NOMO-1 treated with DMSO at 0.1 percent for 48 hours (cell line): ENCODE results near the gene ATF7IP.

Experiments
- DNase-seq: peaks from one replicate; lab custom pipeline; 2025; ENCODE audit not compliant: unreplicated experiment; lab: John Stamatoyannopoulos, UW

Gene ATF7IP

DNA sequence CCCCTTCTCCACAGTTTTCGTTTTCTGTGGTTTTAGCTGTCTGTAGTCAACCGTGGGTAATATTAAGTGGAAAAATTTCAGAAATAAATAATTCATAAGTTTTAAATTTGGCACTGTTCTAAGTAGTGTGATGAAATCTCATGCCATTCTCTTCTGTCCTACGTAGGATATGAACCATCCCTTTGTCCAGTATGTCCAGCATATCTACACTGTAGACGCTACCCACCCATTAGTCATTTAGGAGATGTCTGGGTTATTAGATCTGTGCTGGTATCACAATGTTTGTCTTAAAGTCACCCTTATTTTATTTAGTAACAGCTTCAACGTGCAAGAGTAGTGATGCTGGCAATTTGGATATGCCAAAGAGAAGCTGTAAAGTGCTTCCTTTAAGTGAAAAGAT, 44.7 kb downstream of the ATF7IP start:
- DNase-seq: no peak

DNA sequence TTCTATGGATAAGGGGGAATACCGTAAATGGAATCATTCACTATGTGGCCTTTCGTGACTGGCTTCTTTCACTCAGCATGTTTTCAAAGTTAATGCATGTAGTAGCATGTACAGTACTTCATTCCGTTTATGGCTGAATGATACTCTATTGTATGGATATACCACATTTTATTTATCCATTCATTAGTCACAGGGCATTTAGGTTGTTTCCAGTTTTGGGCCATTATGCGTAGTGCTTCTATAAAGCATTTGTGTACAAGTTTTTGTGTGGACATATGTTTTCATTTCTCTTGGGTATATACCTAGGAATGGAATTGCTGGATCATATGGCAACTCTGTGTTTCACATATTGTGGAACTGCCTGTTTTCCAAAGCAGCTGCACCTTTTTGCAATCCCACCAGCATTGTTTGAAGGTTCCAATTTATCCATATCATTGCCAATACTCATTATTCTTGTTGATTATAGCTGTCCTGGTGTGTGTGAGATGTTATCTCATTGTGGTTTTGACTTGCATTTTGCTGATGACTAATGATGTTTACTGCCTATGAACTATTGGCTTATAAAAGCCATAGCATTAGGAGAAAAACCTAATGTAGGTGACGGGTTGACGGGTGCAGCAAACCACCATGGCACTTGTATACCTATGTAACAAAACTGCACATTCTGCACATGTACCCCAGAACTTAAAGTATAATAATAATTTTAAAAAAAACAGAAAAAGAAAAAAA, 45.5 kb downstream of the ATF7IP start:
- DNase-seq: no peak

DNA sequence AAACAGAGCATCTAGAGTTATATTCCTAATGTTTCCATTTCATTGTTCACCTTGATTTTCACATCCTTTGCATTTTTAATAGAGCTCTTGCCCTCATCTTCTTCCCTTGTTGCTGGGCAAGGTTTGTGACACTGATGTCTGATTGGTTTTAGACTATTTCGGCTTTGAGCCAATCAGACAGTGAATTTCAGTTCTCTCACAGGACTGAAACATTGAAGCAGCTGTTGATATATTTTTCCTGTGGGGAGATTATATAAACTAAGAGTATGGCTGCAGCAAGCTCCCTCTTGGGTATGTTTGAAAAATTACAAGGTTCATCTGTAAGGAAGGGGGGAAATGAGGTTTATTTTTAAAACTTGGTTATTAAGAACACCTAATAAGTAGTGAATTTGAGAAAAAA, 51.2 kb downstream of the ATF7IP start:
- peak; percentile 35 for DNase-seq

DNA sequence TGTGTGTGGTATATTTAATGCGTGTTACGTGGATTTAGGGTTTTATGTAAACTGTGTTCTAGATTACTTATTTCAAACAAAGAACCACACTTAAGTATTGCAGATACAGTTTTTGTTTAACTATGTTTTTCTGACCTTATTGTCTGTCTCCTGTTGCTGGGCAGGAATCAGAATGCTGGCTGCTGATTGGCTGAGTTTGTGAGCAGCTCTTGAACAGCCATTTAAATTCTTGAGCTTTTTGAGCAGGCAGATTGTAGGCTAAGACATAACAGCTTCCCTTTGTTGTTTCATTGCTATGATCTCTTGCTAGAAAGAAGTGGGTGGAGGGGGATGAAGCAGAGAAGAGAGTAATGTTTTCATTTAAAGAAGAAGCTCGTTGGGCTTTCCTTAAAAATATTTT, 52.2 kb downstream of the ATF7IP start:
- DNase-seq: no peak

DNA sequence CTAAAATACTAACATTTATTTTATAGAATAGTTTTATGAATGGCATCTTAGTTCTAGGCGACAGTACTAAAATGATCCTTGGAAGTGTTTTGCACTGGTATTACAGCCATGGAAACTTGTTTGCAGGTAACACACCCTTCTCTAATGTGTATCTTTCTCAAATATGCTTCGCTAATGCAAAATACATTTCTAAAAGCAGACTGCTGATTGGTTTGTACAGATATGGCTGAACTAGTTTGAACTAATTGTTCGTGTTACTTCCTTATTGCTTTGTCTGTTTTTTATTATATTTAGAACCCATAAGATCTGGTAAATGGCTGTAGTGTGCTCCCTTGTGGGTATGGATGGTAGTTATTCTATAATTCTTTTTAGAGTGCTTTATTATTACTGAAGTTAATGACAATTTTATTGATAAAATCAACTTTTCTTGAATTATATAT, 53.0 kb downstream of the ATF7IP start:
- DNase-seq: no peak

DNA sequence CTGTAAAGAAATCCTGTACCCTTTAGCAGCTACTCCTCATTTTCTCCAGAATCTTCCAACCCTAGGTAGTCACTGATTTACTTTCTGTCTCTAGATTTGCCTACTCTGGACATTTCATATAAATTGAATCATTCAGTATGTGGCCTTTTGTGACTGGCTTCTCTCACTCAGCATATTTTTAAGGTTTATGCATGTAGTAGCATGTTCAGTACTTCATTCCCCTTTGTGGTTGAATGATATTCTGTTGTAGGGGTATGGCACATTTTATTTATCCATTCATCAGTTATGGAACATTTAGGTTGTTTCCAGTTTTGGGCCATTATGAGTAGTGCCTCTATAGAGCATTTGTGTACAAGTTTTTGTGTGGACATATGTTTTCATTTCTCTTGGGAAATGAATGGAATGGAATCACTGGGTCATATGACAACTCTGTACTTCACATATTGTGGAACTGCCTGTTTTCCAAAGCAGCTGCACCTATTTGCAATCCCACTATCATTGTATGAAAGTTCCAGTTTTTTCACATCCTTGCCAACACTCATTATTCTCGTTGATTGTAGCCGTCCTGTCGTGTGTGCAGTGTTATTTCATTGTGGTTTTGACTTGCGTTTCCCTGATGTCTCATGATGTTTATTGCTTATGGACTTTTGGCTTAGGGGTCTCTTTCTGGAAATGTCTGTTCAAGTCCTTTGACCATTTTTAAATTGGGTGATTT, 57.2 kb downstream of the ATF7IP start:
- DNase-seq: no peak

DNA sequence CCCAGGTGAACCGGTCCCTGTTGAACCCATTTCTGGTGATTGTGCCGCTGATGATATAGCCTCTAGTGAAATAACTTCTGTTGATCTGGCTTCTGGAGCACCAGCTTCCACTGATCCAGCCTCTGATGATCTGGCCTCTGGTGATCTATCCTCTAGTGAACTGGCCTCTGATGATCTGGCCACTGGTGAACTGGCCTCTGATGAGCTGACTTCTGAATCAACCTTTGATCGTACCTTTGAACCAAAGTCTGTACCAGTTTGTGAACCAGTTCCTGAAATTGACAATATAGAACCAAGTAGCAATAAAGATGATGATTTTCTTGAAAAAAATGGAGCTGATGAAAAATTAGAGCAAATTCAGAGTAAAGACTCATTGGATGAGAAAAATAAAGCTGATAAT, 59.1 kb downstream of the ATF7IP start:
- DNase-seq: no peak

DNA sequence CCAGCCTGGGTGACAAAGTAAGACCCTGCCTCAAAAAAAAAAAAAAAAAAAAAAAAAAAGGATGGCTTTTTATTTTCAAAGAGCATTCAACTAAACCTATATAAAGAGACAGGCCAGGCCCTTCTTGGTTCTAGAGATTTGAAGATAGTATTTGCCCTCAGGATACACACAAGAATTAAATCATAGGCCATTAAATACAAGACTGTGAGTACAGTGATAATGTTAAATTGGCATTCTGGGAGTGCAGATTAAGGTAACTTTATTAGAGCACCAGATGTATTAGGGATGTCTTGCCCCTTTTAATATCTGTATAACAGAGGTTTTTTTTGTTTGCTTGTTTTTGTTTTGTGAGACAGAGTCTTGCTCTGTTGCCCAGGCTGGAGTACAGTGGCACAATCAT, 61.3 kb downstream of the ATF7IP start:
- no peak for DNase-seq

DNA sequence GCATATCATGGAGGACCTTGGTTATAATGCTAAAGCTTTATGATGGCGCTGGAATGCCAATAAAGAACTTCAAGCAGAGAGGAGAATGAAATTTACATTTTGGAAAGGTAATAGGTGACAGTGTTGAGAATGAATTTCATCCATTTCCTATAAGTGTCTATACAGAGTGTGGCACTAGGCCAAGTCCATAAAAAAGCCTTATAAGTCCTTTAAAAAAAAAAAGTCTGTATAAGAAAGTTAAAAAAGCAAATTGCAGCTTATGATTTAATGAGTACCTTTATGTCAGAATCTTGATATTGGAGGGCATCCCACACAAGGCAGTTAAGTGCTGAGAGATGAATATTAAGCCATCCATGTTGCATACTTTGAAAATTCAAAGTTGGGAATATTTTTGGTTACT, 62.4 kb downstream of the ATF7IP start:
- no peak for DNase-seq

DNA sequence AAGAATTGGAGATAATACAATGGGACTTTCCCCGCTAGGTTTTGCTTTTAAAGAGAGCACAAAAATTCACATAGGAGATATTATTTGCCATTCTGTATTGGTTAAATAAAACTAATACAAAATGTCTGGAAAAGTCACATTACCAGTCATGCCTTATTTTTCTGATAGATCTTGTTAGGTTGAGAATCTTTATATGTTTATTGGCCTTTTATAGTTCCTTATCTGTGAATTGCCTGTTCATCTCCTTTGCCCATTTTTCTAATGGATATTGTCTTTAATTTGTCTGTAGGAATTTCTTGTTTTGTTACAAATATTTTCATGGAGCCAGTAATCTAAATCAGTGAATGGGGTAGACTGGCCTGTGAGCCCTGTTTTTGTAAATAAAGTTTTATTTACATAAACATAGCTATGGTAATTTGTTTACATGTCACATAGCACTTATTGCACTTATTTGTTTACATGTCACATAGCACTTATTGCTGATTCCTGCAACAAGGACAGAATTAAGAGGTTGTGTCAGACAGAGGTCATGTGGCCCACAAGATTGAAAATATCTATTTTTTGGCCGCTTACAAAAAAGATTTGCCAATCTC, 65.0 kb downstream of the ATF7IP start:
- no peak for DNase-seq

DNA sequence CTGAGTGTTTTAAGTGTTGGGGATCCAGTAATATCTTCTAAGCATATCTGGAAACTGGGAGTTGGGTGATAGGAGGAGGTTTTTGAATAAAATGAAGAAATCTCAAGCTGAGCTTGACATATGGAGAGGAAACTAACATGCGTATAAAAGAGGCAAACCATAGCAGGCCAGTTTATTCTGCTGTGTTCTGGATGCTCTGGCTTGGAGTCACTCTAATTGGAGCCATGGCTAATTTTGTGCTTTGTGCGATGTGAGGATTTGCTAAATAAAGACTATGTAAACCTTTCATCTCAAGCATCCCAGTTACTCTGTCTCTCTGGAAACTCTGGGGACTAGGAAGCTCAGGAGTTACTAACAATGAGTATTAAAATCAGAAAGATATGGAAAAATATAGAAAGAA, 66.5 kb downstream of the ATF7IP start:
- no peak for DNase-seq

DNA sequence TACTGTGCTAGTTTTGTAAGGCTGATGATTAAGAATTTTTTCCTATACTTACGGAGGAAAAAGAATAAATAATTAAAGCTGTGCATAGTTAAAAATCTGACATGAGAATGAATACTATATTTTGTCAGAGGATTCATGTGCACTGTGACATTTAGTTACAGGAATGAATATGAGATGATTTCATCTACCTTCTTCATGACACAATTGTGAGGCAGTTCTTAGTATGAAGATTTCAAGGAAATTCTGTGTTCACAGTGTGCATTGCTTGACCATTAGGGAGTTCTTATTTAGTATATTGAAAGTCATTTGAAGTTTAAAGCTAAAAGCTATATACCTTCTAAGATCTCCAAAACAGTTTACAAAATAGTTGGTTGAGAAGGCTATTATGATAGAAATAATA, 70.1 kb downstream of the ATF7IP start:
- DNase-seq: no peak

DNA sequence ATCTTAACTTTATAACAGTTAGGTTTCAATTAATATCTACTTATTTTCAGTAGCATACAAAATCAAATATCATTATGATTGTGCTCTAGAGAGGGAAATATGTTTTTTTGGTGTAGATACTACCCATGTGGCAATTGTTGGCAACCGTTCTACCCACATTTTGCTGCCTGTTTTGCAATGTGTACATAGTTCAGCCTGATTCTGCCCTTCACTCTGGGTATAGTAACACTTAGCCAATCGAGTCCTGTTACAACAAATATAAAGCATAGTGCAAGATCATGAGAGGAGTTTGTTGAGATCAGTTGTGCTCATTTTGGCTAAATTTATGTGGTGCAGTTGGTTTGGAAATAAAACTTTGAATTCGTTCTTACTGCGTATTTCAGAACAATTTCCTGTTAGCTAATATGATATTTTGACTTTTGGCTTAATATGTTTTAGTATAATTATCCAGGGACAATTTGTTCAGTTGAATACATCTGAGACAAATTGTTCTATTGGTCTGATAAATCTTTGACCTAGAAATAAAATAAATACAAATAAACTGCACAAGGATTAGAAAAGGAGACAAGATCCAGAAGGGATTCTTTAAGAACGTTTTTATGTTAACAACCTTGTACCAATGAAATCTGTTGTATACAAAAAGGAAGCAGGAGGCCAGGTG, 76.9 kb downstream of the ATF7IP start:
- peak; percentile 55 for DNase-seq

DNA sequence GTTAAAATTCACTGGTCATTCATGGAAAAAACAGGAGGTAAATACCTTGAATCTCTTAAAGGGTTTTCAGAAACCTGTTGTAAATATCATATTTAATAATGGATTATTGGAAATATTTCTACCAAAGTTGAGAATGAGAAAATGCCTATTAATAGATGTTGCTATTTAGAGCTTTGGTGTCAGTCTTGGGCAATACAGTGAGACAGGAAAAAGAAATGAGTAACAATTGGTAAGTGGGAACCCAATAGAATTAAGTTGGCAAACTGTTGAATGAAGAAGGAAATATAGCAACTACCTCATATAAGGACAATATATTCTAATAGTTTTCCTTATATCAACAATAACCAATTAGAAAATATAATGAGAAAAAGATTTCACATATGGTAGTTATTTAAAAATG, 78.0 kb downstream of the ATF7IP start:
- DNase-seq: peak; percentile 42

DNA sequence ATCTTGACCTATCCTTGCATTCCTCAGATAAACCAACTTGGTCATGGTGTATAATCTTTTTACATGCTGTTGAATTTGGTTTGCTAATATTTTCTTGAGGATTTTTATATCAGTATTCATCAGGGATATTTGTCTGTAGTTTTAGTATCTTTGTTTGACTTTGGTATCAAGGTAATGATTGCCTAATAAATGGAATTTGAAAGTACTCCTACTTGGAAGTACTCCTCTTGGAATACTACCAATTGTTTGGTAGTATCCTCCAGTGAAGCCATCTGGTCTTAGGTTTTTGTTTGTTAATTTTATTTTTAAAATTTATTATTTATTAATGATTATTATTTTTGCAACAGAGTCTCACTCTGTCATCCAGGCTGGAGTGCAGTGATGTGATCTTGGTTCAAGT, 85.0 kb downstream of the ATF7IP start:
- no peak for DNase-seq

DNA sequence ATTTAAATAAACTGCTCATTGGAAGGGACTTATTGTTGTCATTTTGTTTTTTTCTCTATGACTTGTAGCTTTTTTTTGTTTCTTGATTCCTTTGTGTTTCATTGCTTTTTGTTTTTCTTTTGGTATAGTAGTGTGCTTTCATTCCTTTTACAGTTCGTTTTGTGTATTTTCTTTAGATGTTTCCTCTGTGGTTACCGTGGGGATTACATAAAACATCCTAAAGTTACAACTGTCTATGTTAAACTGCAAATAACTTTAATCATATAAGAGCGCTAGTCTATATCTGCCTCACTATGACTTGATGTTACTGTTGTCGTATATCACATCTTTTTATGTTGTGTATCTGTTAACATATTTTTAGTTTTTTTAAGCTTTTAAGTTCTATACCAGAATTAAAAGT, 86.9 kb downstream of the ATF7IP start:
- no peak for DNase-seq

DNA sequence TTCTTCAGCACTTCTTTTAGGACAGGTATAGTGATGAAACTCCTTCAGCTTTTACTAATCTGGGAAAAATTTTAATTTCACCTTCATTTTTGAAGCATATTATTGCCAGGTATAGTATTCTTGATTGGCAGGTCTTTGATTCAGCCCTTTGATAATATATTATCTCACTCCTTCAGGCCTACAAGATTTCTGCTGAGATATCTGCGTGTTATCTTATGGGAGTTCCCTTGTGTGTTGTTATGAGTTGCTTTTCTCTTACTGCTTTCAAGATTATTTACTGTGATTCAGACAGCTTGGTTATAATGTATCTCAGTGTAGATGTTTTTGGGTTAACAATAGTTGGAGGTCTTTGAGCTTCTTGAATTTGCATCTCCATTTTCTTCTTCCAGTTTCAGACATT, 87.4 kb downstream of the ATF7IP start:
- DNase-seq: no peak

DNA sequence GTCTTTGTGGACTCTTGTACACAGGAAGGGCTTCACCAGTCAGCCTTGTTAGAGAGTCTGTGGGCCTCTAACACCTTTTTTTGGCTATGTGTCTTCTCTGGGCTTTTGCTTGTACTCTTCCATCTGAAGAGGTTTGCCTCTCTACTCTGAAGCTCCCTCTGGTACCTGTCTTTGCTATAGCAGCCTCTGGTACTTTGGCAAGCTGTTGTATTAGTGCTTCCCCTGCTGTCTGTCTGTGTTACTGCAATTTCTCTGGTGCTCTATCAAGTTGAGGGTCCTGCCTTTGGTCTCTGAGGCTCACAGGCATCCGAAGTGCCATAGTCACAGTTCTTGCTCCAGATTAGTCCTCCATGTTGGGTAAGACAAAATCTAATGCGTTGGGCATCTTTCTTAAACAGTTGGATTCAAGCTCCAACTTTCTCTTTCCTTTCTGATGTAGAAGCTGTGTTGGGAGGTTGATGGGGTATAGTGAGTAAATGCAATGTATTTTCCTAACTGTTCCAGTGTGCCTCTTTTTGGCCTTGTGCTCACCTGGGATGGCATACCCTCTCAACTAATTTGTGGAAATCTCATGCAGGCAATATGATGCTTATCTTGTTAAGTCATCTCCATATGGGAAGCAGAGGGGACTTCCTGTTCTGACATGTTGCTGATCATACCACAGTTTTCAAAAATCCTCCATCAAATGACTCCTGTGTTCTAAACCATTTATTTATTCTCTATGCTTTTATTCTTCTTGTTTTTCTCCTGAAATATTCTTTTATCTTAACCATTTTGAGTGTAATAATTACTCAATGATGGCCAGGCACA, 88.8 kb downstream of the ATF7IP start:
- DNase-seq: peak; percentile 23

DNA sequence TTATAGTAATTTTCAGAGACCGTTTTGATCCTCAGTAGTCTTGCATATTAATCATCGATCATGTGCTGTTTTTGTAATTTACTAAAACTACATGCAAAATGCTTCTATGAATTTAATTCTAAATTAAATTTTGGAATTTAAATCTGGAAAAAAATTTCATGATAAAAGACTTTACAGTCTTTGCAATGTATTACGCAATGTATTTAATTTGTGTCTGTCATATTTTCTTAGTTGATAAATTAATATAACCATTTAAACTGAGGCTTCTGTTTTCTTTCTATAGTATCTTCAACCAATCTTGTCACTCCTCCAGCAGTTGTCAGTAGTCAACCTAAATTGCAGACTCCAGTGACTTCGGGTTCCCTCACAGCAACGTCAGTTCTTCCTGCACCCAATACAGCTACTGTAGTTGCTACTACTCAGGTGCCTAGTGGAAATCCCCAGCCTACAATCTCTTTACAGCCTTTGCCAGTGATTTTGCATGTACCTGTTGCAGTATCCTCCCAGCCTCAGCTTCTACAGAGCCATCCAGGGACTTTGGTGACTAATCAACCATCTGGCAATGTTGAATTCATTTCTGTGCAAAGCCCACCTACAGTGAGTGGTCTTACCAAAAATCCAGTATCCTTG, 94.8 kb downstream of the ATF7IP start:
- no peak for DNase-seq

DNA sequence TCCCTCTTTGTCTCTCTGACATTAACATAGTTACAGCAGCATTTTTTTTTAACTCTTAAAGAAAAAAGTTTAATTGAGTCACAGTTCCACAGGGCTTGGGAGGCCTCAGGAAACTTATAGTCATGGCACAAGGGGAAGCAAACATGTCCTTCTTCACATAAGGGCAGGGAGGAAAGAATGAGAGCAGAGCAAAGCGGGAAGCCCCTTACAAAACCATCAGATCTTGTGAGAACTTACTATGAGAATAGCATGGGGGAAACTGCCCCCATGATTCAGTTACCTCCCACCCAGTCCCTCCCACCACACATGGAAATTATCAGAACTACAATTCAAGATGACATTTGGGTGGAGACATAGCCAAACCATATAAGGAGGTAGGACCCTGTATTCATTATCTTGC, 106.0 kb downstream of the ATF7IP start:
- no peak for DNase-seq
